Astrocyte (in vitro differentiated cells and primary cell): ENCODE results near the gene MBTD1.

Source experiments
- EZH2 ChIP-seq: IDR thresholded peaks from 2 replicates; pipeline ENCODE4 v1.6.1; 2012; ENCODE audit warnings: mild to moderate bottlenecking, low read length, inconsistent platforms; ENCODE audit not compliant: insufficient read depth
- TF ChIP-seq, protein P1 (sequence below): IDR thresholded peaks from 2 replicates; pipeline ENCODE4 v1.5.1; 2011; ENCODE audit warnings: low read depth, mild to moderate bottlenecking, inconsistent platforms, low read length, moderate library complexity; ENCODE audit not compliant: insufficient read depth

DNA sequence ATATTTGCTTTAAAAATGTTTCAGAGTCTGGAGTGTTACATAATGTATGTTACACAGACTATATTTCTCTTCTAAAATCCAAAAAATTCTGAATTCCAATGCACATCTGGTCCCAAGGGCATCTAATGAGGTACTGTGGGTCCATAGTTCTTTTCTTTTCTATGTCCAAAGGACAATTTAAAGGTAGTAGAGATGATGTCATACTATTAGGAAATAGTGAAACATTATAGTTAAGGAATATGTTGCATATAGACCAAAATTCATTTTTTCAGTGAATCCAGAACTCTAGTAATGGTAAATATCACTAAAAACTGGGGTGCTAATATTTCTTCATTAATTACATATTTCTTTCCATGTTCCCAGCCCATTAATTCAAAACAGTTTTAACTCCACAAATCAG lies 70.7 kb downstream of the MBTD1 start:
- TF ChIP-seq, protein P1, sequence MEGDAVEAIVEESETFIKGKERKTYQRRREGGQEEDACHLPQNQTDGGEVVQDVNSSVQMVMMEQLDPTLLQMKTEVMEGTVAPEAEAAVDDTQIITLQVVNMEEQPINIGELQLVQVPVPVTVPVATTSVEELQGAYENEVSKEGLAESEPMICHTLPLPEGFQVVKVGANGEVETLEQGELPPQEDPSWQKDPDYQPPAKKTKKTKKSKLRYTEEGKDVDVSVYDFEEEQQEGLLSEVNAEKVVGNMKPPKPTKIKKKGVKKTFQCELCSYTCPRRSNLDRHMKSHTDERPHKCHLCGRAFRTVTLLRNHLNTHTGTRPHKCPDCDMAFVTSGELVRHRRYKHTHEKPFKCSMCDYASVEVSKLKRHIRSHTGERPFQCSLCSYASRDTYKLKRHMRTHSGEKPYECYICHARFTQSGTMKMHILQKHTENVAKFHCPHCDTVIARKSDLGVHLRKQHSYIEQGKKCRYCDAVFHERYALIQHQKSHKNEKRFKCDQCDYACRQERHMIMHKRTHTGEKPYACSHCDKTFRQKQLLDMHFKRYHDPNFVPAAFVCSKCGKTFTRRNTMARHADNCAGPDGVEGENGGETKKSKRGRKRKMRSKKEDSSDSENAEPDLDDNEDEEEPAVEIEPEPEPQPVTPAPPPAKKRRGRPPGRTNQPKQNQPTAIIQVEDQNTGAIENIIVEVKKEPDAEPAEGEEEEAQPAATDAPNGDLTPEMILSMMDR, result no peak
- TF ChIP-seq EZH2, result no peak
